Stimulated activated memory B cell treated with anti-CD40 and anti-IgM and Interleukin-4, amounts not matched to agents 10 μg/mL and 1 μg/mL and 100 μg/mL, for 72 hours (primary cell): ENCODE results near the gene NDFIP1.
A peak's percentile ranks its signal among the peaks of the same experiment; 100 is the strongest.

Source experiments
- ATAC-seq: fragments of 150-1000 bp; cut with Tn5 transposase; 2 replicates; pipeline ENCODE4 v1.10.0; 2021
- H3K27ac Mint-ChIP-seq: one replicate; pipeline ENCODE4 v1.8.0; 2022; ENCODE audit warnings: mild to moderate bottlenecking, mixed read lengths
- H3K27me3 Mint-ChIP-seq: one replicate; pipeline ENCODE4 v1.8.0; 2022; ENCODE audit warnings: mixed read lengths
- H3K36me3 Mint-ChIP-seq: one replicate; pipeline ENCODE4 v1.8.0; 2022; ENCODE audit warnings: mixed read lengths
- H3K4me1 Mint-ChIP-seq: one replicate; pipeline ENCODE4 v1.8.0; 2022; ENCODE audit warnings: mixed read lengths
- H3K4me3 Mint-ChIP-seq: one replicate; pipeline ENCODE4 v1.8.0; 2022; ENCODE audit warnings: mild to moderate bottlenecking, moderate library complexity, mixed read lengths
- H3K9me3 Mint-ChIP-seq: one replicate; pipeline ENCODE4 v1.8.0; 2022; ENCODE audit warnings: mixed read lengths

NDFIP1 gene

DNA sequence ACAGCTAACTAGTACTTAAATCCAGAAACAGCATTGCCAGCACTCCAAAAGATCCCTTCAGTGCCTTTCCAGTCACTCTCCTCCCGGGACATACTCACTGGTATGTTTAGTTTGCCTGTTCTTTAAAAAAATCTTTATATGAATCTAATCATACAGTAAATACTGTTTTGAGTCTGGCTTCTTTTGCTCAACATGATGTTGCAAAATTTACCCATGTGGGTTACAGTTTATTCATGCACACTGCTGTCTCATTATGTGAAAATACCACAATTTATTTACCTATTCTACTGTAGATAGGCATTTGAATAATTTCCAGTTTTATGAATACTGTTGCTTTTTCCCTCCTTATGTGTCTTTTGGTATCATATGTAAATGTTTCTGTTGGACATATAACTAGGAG, 13.5 kb downstream of the NDFIP1 start:
- Mint-ChIP-seq H3K27me3 (no peaks in the 10 kb centered on the region), H3K4me1 (peaks cover 33% of the 10 kb centered on the region), H3K9me3 (no peaks in the 10 kb centered on the region), H3K36me3 (peaks cover 42% of the 10 kb centered on the region), H3K27ac (no peak overlapping the region), H3K4me3 (no peak overlapping the region)
- ATAC-seq = no peak

DNA sequence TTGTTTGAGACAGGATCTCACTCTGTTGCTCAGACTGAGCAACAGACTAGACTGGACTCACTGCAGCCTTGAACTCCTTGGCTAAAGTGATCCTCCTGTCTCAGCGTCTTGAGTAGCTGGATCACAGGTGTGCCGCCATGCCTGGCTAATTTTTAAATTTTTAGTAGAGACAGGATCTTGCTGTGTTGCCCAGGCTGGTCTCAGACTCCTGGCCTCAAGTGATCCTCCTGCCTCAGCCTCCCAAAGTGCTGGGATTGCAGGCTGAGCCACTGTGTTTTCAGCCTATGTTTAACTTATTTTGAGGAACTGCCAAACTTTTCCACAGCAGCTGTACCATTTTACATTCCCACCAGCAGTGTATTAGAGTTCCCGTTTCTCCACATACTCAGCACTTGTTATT, 16.8 kb downstream of the NDFIP1 start:
- H3K9me3 Mint-ChIP-seq = no peaks in the 10 kb centered on the region

DNA sequence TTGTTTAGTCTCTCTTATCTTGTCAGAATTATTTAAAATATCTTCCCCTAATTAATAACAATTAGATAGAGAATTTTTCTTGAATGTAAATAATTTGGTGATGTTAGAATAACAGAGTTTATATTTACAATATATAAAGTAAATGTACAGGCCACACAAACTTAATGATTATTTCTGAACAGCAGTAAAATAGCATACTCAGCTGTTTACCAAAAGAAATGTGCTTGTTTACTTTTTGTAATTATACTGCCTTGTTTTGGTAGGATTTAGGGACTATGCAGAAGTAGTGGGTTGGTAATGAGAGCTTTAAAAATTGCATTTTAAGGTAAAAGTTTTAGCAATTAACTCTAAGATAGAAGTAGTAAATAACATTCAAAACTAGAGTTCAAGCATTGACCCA, 17.4 kb downstream of the NDFIP1 start:
- Mint-ChIP-seq H3K9me3 (no peaks in the 10 kb centered on the region), H3K27ac (no peak overlapping the region), H3K4me3 (no peak overlapping the region), H3K27me3 (no peaks in the 10 kb centered on the region), H3K36me3 (peaks cover 27% of the 10 kb centered on the region), H3K4me1 (peaks cover 12% of the 10 kb centered on the region)
- no peak for ATAC-seq

More for the DNA sequence above, 16.8 kb downstream of the NDFIP1 start:
- no peak for ATAC-seq
- no peaks in the 10 kb centered on the region for H3K27me3 Mint-ChIP-seq
- peaks cover 12% of the 10 kb centered on the region for H3K4me1 Mint-ChIP-seq
- H3K27ac Mint-ChIP-seq = no peak overlapping the region
- H3K36me3 Mint-ChIP-seq = peaks cover 27% of the 10 kb centered on the region
- H3K4me3 Mint-ChIP-seq = no peak overlapping the region

DNA sequence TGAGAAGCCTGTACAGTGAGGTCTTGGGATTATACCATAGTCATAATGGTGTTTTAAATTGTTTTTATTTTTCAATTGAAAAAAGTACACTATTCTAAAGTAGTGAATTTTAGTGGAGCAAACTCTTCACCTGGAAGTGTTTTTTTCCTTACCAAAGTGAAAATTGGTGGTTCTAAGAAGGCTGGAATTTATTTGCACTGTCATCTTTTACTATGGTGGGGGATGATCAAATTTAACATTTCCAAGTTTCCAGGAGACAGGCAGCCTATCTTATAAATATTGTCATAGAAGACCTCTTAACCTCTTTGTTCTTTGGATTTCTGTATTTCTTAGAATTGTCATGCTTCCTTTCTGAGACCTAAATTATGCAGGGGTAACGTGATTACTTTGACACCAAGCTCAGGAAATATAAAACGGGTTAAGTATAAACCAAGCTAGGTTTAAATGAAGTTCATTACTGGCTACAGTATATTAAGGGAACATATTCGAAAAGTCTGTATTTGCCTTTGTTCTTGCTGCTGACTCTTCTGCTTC, 20.2 kb downstream of the NDFIP1 start:
- ATAC-seq = no peak
- Mint-ChIP-seq H3K9me3 (no peaks in the 10 kb centered on the region), H3K27me3 (no peaks in the 10 kb centered on the region), H3K4me3 (no peak overlapping the region), H3K27ac (no peak overlapping the region), H3K4me1 (peaks cover 5% of the 10 kb centered on the region), H3K36me3 (peaks cover 11% of the 10 kb centered on the region)

DNA sequence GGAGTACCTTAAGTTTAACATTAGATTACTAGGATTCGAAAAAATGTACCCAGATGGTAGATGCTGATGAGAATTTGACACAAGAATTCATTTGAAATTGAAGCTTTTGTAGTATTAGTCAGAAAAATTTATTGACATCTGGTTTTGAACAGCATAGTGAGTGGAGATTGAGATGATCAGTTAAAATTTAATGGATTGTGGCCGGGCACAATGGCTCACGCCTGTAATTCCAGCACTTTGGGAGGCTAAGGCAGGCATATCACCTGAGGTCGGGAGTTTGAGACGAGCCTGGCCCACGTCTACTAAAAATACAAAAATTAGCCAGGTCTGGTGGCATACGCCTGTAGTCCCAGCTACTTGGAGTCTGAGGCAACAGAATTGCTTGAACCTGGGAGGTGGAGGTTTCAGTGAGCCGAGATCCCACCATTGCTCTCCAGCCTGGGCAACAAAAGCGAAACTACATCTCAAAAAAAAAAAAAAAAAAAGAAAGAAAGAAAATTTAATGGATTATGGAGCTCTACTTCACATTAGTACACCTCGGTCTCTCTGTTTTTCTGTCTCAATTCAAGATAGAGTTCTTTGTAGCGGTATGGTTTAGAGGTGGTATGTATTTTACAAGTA, 21.0 kb downstream of the NDFIP1 start:
- Mint-ChIP-seq H3K9me3 (no peaks in the 10 kb centered on the region), H3K36me3 (peaks cover 11% of the 10 kb centered on the region), H3K27ac (no peak overlapping the region), H3K4me1 (no peaks in the 10 kb centered on the region), H3K27me3 (no peaks in the 10 kb centered on the region), H3K4me3 (no peak overlapping the region)
- ATAC-seq = no peak

DNA sequence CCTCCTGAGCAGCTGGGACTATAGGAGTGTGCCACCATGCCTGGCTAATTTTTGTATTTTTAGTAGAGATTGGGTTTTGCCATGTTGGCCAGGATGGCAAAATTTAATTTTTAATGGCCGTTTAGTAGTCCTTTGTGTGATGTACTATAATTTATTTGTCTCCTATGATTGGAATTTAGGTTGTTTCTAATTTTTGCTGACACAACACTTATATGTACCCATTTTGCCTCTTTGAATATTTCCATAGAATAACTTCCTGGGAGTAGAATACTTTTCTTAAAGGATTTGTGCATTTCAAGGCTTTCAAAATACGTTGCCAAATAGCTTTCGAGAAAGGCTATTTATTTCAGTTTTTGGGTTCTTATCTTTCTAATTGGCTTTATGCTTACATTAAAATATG, 22.8 kb downstream of the NDFIP1 start:
- Mint-ChIP-seq H3K27me3 (no peaks in the 10 kb centered on the region), H3K4me3 (no peak overlapping the region), H3K4me1 (no peaks in the 10 kb centered on the region), H3K36me3 (peaks cover 7% of the 10 kb centered on the region), H3K9me3 (no peaks in the 10 kb centered on the region), H3K27ac (no peak overlapping the region)
- ATAC-seq = no peak

DNA sequence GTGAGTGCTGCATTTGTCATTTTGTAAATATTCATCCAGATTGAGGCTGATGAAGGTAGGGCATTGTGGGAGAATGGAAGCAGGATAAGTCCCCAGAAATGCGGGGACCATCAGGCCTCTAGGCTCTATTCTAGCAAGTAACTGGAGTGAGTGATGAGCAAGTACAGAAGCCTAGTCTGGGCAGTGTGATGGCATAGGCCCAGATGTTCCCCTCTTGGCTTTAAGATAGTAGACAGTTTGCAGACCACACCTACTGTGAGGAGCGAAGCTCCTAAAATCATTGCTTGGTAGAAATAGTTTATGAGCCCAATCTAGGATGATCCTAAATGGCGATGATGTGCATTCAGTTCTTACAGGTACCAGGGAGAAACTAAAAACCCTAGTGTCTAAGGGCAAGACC, 24.3 kb downstream of the NDFIP1 start:
- H3K4me3 Mint-ChIP-seq = no peak overlapping the region
- no peaks in the 10 kb centered on the region for H3K4me1 Mint-ChIP-seq
- H3K27me3 Mint-ChIP-seq = no peaks in the 10 kb centered on the region
- no peaks in the 10 kb centered on the region for H3K9me3 Mint-ChIP-seq
- H3K36me3 Mint-ChIP-seq = peaks cover 15% of the 10 kb centered on the region
- no peak for ATAC-seq
- no peak overlapping the region for H3K27ac Mint-ChIP-seq

DNA sequence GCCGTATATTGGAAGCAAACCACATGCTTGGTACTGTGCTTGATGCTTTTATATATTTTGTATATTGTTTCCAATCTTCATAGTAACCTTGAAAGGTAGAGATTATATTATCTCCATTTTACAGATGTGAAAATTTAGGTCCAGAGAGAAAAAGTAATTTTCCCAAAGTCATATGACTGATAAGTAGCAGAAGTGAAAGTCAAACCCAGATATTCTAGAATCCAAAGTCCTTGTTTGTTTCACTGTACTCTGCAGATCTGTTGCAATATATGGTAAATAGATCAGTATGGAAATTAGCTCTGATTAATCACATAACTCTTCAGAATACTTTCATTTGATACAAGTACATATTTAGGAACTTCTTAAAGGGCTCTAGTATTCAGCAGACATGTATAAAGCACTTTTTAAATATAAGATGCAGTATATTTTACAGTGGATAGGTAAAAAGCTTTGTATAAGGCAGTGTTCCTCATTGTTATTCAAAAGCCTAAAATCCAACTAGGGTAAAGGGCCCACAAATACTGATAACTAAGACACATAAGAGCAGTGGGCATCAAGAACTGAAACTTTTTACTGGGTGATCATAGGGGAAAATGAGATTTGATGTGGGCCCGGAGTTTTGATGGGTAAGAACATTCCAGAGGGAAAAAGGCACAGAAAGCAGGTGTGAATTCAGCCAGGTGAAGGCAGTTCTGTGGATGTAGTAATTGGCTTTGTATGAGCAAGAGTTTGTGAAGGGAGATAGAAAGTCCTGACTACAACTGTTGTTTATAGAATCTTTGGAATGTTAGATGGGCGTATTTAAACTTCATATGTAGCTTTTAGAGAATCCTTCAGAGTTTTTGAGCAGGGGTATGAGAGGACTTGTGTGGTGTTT, 25.0 kb downstream of the NDFIP1 start:
- no peak for ATAC-seq
- Mint-ChIP-seq H3K27me3 (no peaks in the 10 kb centered on the region), H3K27ac (no peak overlapping the region), H3K4me1 (no peaks in the 10 kb centered on the region), H3K4me3 (no peak overlapping the region), H3K36me3 (peaks cover 20% of the 10 kb centered on the region), H3K9me3 (no peaks in the 10 kb centered on the region)

DNA sequence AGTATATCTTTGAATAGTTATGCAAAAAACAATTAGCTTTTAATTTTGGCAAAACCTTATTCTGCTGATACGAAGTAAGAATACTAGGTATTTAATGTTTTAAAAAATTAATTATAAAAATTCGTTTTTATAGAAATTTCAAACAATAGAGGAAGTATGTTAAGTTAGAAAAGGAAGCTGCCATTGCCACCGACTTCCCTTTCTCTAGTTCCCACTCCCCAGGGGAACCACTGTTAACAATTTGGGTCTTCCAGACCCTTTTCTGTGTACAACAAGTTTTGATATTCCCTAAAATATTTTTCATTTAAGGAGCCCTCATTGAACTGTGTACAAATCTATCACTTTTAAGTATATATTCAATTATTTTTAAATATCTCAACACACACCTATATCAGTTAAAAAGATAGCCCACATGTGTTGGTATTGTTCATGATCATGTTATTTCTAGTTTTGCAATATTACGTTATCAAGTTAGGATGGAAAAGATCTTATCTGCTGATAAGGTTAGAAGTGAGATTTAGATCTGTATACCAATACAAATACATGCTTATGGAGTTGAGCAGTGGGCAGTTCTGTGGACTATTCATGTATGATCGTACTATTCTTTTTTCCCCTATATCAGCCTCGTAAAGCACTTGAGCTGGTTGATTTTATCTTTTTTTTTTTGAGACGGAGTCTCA, 25.9 kb downstream of the NDFIP1 start:
- Mint-ChIP-seq H3K9me3 (no peaks in the 10 kb centered on the region), H3K4me3 (no peak overlapping the region), H3K36me3 (peaks cover 20% of the 10 kb centered on the region), H3K27me3 (no peaks in the 10 kb centered on the region), H3K4me1 (no peaks in the 10 kb centered on the region), H3K27ac (no peak overlapping the region)
- ATAC-seq = no peak

DNA sequence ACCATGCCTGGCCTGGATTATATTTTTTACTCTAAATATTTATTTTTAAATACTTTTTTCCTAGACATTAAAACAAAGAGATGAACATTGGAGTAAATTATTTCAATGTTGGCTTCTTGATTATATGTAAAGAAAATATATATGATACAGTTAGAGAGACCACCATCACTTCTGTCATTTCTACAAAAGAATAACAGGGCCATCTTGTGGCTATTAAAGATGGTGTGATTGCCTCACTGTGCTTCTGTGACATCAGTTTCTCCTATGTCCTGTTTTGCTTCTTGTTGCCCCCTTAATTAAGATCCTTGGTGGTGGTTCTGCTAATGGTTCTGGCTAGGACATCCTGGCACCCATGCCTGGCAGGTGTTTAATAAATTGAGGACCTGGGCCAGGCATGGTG, 32.9 kb downstream of the NDFIP1 start:
- peaks cover 13% of the 10 kb centered on the region for H3K36me3 Mint-ChIP-seq

DNA sequence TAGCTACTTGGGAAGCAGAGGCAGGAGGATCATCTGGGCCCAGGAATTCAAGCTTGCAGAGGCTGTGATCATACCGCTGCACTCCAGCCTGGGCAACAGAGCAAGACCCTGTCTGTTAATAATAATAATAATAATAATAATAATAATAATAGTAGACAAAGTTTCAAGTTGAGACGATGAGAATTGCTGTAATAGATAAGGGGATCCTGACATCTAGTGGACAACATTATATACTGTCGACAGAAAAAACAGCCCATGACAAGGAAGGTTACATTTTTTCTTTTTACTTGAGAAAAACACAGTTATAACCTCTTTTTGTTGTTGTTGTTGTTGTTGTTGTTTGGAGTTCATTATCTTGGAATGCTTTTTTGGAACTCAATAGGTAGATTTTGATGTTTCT, 35.3 kb downstream of the NDFIP1 start:
- ATAC-seq = no peak
- Mint-ChIP-seq H3K4me3 (no peak overlapping the region), H3K27me3 (no peaks in the 10 kb centered on the region), H3K4me1 (no peaks in the 10 kb centered on the region), H3K9me3 (no peaks in the 10 kb centered on the region), H3K36me3 (peaks cover 15% of the 10 kb centered on the region), H3K27ac (no peak overlapping the region)

More for the DNA sequence above, 32.9 kb downstream of the NDFIP1 start:
- H3K9me3 Mint-ChIP-seq = no peaks in the 10 kb centered on the region
- no peak overlapping the region for H3K27ac Mint-ChIP-seq
- no peaks in the 10 kb centered on the region for H3K27me3 Mint-ChIP-seq
- no peak overlapping the region for H3K4me3 Mint-ChIP-seq
- H3K4me1 Mint-ChIP-seq = no peaks in the 10 kb centered on the region
- no peak for ATAC-seq

DNA sequence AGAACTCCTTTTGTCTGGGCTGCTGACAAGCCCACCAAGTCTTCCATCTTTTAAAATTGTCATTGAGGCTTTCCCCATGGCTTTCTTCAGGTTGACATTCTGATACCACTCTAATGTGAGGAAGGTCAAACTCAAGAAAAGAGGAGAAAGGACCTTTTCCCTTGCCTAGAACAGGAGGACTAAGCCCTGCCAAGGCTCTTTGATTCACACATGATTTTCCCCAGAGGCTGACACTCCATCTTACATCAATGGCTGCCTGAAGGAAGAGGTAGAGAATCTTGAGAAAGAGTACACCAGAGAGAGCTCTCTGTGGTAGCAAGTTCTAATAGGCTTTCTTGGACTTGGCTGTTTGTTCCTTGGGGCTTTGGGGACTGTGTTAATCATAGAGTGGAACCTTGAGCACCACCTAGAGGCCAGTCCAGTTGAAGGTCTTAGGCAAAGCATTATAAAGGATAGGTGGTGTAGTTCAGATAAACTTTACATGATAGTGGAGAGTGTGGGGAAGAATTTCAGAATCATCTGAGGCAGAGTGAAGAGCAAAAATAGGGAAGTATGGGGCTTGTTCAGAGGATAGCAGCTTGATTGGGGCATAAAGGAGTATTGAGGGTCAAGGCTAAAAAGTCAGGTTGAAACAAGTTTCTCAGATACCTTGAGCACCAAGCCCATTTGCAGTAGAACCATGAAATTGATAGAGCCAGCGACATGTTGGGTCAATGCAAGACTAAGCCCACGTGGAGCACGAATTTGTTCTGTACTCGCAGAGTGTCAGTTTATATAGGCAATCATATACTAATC, 36.7 kb downstream of the NDFIP1 start:
- Mint-ChIP-seq H3K36me3 (peaks cover 15% of the 10 kb centered on the region), H3K27ac (no peak overlapping the region), H3K27me3 (no peaks in the 10 kb centered on the region), H3K4me3 (no peak overlapping the region), H3K9me3 (no peaks in the 10 kb centered on the region), H3K4me1 (no peaks in the 10 kb centered on the region)
- peak; percentile 64 for ATAC-seq

DNA sequence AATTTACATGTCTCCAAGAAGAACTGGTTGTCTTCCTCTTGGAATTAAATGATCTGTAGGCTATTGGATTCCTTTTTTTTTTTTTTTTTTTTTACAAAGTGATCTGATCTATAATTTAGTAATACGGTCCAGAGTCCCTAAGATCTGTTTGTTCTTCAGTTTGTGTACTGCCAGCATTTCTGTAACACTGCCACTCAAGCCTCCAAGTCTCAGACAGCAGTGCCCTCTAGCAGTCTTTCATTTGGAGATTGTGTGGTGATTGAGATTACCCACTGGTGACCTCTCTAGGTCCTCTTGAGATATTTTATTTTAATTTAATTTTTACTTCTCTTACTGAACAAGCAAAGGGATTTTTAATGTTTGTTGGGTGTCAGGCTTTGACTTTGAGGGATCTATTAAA, 40.8 kb downstream of the NDFIP1 start:
- H3K4me3 Mint-ChIP-seq = no peak overlapping the region
- no peaks in the 10 kb centered on the region for H3K9me3 Mint-ChIP-seq

DNA sequence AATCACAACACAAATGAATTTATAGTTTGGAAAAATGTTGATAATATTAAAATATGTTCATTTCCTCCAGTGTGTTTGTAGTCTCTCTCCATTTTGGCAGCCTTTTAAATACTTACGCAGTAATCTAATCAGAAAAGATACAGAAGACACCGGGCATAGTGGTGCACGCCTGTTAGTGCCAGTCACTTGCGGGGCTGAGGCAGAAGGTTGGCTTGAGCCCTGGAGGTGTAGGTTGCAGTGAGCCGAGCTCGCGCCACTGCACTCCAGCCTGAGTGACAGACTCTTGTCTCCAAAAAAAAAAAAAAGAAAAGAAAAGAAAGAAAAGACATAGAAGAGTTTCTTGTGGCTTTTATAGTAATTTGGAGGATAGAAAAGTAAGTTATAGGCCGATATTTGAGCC, 41.9 kb downstream of the NDFIP1 start:
- Mint-ChIP-seq H3K27me3 (no peaks in the 10 kb centered on the region), H3K36me3 (peaks cover 15% of the 10 kb centered on the region), H3K4me3 (no peak overlapping the region), H3K27ac (no peak overlapping the region), H3K9me3 (no peaks in the 10 kb centered on the region), H3K4me1 (no peaks in the 10 kb centered on the region)
- ATAC-seq = no peak

More for the DNA sequence above, 40.8 kb downstream of the NDFIP1 start:
- Mint-ChIP-seq H3K27me3 (no peaks in the 10 kb centered on the region), H3K27ac (no peak overlapping the region), H3K4me1 (no peaks in the 10 kb centered on the region), H3K36me3 (peaks cover 15% of the 10 kb centered on the region)
- ATAC-seq = no peak
